ACHN (cell line): ENCODE results near the gene SMURF2.

Source experiments
- DNase-seq: peaks from one replicate; pipeline ENCODE4 v3.0.0-alpha.2; 2015
- in situ Hi-C: cut with HindIII; loops from 2 replicates; pipeline ENCODE4 v1.10.0; 2017; ENCODE audit warnings: low sequenced_read_pairs, low pct_ligation_motif_present, low pct_unique_long_range_greater_than_20kb

The SMURF2 gene

DNA sequence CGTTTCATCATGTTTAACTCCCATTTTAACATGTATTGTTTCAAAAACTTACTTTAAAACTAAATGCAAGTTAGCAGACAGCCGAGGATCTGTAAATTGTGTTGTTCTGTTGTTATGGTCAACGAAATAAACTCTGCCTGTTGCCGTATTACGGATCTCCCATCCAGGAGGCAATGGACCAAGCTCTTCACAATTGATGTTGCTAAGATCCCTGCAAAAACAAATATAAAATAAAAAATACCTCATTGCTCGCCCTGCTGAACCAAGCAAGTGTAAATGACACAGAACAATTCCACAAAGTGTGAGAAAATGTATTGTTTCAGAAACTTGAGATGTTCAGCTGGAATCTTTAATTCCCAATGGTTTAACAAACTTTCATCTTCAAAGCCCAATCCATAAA lies 90.4 kb downstream of the SMURF2 start:
- in situ Hi-C loops = no loop called here
- no peak for DNase-seq

DNA sequence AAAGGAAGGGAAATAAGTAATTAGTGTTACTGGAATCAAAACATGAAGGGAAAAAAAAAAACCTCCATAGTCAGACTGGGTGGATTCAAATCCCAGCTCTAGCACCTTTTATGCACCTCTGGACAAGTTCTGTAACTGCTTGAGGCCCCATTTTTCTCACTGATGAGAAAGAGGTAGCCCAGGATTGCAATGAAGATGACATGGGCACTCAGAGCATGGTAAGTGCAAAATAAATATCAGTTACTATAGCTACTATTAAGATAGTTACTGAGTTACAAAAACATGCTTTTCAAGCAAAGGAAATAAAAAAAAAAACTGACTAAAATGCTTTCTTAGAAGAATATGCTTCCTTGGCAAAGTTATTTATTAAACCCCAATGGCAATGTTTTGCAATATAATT lies 96.5 kb downstream of the SMURF2 start:
- DNase-seq = no peak
- in situ Hi-C loops = no loop called here

DNA sequence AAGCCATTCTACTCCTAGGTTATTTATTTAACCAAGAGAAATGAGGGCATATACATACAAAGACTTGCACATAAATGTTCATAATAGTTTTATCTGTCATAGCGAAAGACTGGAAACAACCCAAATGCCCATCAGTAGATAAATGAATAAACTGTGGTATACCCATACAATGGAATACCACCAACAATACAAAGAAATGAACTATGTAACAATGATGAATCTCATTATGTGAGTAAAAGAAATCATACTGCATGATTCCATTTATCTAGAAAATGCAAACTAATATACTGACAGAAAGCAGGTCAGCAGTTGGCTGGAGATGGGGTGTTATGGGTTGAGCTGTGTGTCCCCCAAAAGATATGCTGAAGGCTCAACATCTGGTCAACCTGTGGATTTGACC lies 98.0 kb downstream of the SMURF2 start:
- in situ Hi-C loops = no loop called here
- DNase-seq = no peak

DNA sequence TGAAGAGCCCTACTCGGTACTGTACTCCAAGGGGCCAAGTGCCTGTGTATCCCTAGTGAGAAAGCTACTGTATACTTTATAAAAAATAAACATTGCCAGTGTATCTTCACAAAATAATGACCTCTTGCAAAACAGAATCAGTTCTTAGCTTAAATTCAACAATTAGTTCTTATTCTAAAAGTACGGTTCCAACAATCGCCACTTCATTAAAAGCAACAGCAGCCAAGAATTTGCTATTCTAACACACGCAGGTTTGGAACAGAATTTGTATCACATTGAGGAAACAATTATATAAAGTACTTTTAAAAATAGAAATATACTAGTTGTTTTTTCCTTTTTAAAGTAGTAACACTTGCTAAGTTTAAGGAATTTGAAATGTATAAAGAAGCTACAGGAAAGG lies 106.8 kb downstream of the SMURF2 start:
- in situ Hi-C loops = no loop called here

GRCh38 chr17:64554028-64554637 lies 108.0 kb downstream of the SMURF2 start:
- DNase-seq = no peak
- in situ Hi-C loops = no loop called here

More for the DNA sequence above, 106.8 kb downstream of the SMURF2 start:
- no peak for DNase-seq

DNA sequence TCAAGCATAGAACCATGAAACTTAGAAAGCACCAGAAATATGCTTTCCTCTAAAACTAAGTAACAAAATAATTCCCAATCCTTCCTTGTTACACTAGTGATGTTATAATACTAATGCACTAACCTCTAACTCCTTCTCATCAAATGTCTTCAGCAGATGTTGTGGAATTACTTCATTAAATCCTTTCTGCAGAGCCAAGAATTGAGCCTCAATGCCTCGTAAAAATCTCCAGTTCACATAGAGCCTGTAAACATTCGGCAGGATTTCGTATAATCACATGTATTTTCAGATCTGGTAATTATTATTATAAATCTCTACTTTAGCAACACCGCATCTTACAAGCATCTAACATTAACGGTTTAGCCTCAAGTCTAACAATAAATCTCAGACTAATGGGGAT lies 110.6 kb downstream of the SMURF2 start:
- in situ Hi-C loops = no loop called here
- no peak for DNase-seq

DNA sequence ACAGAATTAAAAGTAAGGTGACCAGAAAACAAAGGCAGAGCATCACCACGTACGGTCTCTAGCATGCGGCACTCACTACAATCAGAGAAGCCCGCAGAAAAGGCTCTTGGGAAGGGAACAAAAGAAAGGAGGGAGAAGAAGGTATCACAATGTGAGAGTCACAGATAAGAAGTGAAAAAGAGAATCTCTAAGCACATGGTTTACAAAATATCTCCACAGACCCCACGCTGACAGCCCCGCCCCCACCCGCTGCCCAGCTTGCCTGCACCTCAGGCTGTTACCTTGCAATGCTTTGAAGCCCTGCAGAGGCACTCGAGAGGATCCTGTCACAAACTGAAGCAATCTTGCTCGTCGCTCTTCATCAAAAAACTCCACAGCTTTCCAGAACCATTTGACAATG lies 114.8 kb downstream of the SMURF2 start:
- in situ Hi-C loops = no loop called here
- DNase-seq = no peak

- in situ Hi-C loops = no loop called here
- DNase-seq = no peak
These were observed 115.4 kb downstream of the SMURF2 start for GRCh38 chr17:64546716-64547115.

DNA sequence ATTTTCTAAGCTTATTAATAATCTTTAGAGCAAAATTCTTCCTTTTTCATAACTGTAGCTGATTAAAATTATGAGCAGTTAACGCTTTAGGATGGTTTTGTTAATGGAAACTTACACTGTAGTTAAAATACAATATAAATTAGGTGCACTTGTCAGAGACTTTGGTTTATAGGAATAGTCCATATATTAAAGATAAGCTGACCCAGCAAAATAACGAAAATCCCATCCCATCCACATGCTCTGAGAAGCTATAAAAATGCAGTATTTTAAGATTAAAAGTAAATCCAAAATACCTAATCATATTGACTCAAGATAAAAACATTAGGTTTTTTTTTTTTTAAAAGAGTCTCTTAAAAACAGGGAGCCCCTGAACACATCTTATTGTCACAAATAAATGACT lies 117.4 kb downstream of the SMURF2 start:
- in situ Hi-C loops = no loop called here

DNA sequence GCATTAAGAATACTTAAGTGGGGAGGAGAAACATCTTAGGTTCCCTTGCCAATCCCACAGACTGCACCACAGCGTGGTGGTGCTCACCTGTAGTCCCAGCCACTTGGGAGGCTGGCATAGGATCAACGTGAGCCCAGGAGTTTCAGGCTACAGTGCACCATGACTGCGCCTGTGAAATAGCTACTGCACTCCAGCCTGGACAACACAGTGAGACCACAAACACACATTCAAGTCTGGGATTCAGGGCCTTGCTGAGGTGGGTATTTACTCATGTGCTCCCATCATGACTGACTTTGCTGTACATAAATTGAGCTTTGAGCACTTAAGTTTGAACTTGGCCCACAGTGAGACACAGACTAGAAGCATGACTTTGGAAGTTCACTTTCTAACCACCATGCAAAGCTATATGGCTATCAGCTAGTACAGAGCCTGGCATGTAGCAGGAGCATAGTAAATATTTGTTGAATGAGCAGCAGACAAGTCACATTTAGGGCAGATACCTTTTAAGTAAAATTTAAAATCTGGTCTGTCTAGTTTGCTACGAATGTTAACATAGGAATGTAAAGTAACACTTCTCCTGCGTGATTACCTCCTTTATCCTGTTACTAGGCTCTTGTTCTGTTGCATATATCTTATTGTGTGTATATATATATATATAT lies 121.9 kb downstream of the SMURF2 start:
- no peak for DNase-seq
- in situ Hi-C loops = no loop called here

More for the DNA sequence above, 117.4 kb downstream of the SMURF2 start:
- no peak for DNase-seq

GRCh38 chr17:64538508-64539130 lies 123.5 kb downstream of the SMURF2 start:
- in situ Hi-C loops = no loop called here
- no peak for DNase-seq

GRCh38 chr17:64537488-64537887 lies 124.6 kb downstream of the SMURF2 start:
- DNase-seq = no peak
- in situ Hi-C loops = no loop called here

- DNase-seq = no peak
- in situ Hi-C loops = no loop called here
These were observed 125.2 kb downstream of the SMURF2 start for GRCh38 chr17:64536913-64537312.

DNA sequence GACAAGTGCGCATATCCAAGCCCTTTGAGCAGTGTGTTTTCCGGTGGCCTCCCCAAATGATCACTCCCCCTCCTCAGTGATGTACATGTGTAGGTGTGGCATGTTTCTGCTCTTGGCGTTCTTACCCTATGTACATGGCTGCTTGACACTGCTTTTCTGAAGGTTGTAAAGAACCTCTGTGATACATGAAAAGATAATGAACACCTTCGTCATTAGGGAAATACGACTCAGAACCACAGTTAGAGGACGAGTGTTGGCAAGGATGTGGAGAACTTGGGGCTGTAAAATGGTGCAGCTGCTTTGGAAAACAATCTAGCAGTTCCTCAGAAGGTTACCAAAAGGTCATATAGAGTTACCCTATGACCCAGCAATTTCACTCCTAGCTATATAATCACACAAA lies 126.8 kb downstream of the SMURF2 start:
- DNase-seq = no peak
- in situ Hi-C loops = no loop called here

GRCh38 chr17:64534187-64534586 lies 127.9 kb downstream of the SMURF2 start:
- peak; percentile 41 for DNase-seq
- in situ Hi-C loops = no loop called here

- DNase-seq = no peak
- in situ Hi-C loops = no loop called here
These were observed 128.3 kb downstream of the SMURF2 start for GRCh38 chr17:64533784-64534183.

DNA sequence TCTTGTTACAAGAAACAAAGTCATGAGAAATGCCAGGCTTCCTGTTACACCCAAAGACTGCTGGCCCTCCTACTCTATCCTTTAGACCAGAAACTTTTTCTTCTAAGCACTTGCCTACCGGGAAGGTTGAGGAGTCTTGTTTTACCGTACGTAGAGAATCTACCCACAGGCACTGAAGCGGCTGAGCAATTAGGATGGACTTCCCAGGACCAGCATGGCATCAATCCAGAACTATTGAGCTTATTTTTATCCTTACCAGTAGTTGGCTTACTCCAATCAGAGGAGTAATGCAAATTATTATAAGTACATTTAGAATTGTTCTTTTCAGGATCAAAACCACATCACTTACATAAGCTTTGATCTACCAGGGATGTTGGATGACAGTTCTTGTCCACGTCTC lies 129.7 kb downstream of the SMURF2 start:
- no peak for DNase-seq
- in situ Hi-C loops = no loop called here

DNA sequence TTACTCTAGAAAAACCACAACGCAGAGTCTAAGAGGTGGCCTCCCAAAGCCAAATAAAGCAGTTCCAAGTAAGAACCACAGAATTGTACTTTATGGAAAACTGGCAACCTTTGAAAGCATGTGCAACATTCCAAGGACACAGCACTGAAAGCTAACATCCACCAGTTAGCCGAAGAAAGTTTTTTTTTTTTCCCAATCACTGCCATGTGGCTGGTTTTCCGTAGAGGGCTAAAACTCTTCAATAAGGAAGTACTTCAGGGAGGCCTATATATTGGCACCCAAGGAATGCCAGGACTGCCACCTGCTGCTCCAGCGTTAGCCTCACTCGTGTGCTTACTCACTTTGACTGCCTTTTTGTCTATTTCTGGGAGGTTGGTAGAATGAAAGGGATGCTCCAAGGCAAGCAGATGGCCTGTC lies 130.1 kb downstream of the SMURF2 start:
- in situ Hi-C loops = no loop called here
- no peak for DNase-seq

DNA sequence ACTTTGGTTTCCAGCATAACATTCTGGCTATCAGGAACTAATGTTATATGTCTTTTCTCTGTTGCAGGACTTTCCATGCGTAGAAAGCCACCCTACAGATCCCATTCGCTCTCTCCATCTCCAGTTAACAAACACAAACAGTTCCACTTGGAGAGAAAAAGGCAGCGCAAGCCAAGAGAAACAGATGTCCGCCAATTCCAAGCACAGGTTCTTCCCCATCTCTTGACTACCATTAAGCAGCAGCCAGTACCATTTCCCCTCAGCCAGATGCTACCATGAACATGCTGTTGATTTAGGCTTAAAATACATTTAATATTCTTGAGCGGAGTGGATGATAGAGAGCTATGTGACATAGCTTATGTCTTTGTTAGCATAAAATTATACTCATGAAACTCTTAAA lies 132.9 kb downstream of the SMURF2 start:
- no peak for DNase-seq
- in situ Hi-C loops = no loop called here

- in situ Hi-C loops = no loop called here
- DNase-seq = no peak
These were observed 134.2 kb downstream of the SMURF2 start for GRCh38 chr17:64527914-64528313.
